WTC11 (cell line): Measurements from ENCODE around the gene MEGF11.

ENCODE experiments used
- ARID4B ChIP-seq: sonication (generic); formaldehyde crosslinking; IDR thresholded peaks from 2 replicates; pipeline ENCODE4 v1.8.0; 2023; ENCODE audit warnings: missing genetic modification reagents, mild to moderate bottlenecking, borderline replicate concordance
- CTCF ChIP-seq: fragments of 200-600 bp; IDR thresholded peaks from 2 replicates; pipeline ENCODE4 v1.8.0; 2022; ENCODE audit warnings: antibody characterized with exemption
- E2F1 ChIP-seq: sonication (generic); formaldehyde crosslinking; IDR thresholded peaks from 2 replicates; pipeline ENCODE4 v1.8.0; 2022; ENCODE audit warnings: mild to moderate bottlenecking, missing genetic modification reagents
- GABPB1 ChIP-seq: sonication (generic); formaldehyde crosslinking; IDR thresholded peaks from 2 replicates; pipeline ENCODE4 v1.8.1; 2023; ENCODE audit warnings: mild to moderate bottlenecking, missing genetic modification reagents
- HMGXB4 ChIP-seq: sonication (generic); formaldehyde crosslinking; IDR thresholded peaks from 2 replicates; pipeline ENCODE4 v1.8.1; 2023; ENCODE audit warnings: mild to moderate bottlenecking, moderate library complexity, missing genetic modification reagents
- IRF2 ChIP-seq: sonication (generic); formaldehyde crosslinking; IDR thresholded peaks from 2 replicates; pipeline ENCODE4 v1.8.0; 2022; ENCODE audit warnings: low read depth, missing genetic modification reagents, borderline replicate concordance
- JUN ChIP-seq: sonication (generic); formaldehyde crosslinking; IDR thresholded peaks from 2 replicates; pipeline ENCODE4 v1.8.0; 2023; ENCODE audit warnings: mild to moderate bottlenecking, missing genetic modification reagents
- NR2C2 ChIP-seq: sonication (generic); formaldehyde crosslinking; IDR thresholded peaks from 2 replicates; pipeline ENCODE4 v1.8.0; 2022; ENCODE audit warnings: mild to moderate bottlenecking, missing genetic modification reagents
- USF1 ChIP-seq: sonication (generic); formaldehyde crosslinking; IDR thresholded peaks from 2 replicates; pipeline ENCODE4 v1.8.0; 2022; ENCODE audit warnings: mild to moderate bottlenecking, missing genetic modification reagents
- USF2 ChIP-seq: sonication (generic); formaldehyde crosslinking; IDR thresholded peaks from 2 replicates; pipeline ENCODE4 v1.8.1; 2023; ENCODE audit warnings: mild to moderate bottlenecking, missing genetic modification reagents, moderate library complexity
- ZNF396 ChIP-seq: fragments of 250-450 bp; sonication (Bioruptor Pico); IDR thresholded peaks from 2 replicates; pipeline ENCODE4 v1.8.0; 2021; ENCODE audit warnings: mild to moderate bottlenecking, moderate library complexity, borderline replicate concordance
- ZNF423 ChIP-seq: fragments of 250-450 bp; sonication (Bioruptor Pico); IDR thresholded peaks from 2 replicates; pipeline ENCODE4 v2.1.2; 2022; ENCODE audit warnings: mild to moderate bottlenecking, moderate library complexity

GRCh38 chr15:65958835-65959234, 294.7 kb downstream of the MEGF11 start:
- no peak for TF ChIP-seq CTCF
- TF ChIP-seq ZNF423 (CRISPR knock-in tag): no peak
- no peak for TF ChIP-seq ARID4B
- TF ChIP-seq GABPB1: no peak
- TF ChIP-seq ZNF396 (CRISPR knock-in tag): no peak
- no peak for TF ChIP-seq USF1 (CRISPR knock-in tag)
- TF ChIP-seq USF2 (CRISPR knock-in tag): no peak
- TF ChIP-seq HMGXB4 (CRISPR knock-in tag): no peak
- TF ChIP-seq JUN (CRISPR knock-in tag): no peak
- no peak for TF ChIP-seq IRF2 (CRISPR knock-in tag)
- no peak for TF ChIP-seq E2F1
- no peak for TF ChIP-seq NR2C2 (CRISPR knock-in tag)
